Sigmoid colon (tissue), 7 donors: ENCODE data around the gene MOB2. TPM values are rescaled to one million over a fixed set of nuclear protein-coding genes. Genes with fewer than 3 reads are reported as not detected.

Experiments used
- DNase-seq: peaks from one replicate; pipeline ENCODE4 v3.0.0-alpha.2; 2019
- H3K27ac ChIP-seq, 4 donors: fragments of 200-600 bp; sonication (generic); one replicate each; pipeline ENCODE4 v1.5.1; 2016 to 2019; ENCODE audit warnings: mild to moderate bottlenecking in 1 of 4
- H3K27me3 ChIP-seq, 3 donors: fragments of 200-600 bp; sonication (generic); one replicate each; pipeline ENCODE4 v1.5.1; 2019; ENCODE audit warnings: mild to moderate bottlenecking in 1 of 3
- H3K36me3 ChIP-seq, 4 donors: fragments of 200-600 bp; sonication (generic); one replicate each; pipeline ENCODE4 v1.5.1; 2016 to 2019
- H3K4me1 ChIP-seq, 4 donors: fragments of 200-600 bp; sonication (generic); one replicate each; pipeline ENCODE4 v1.5.1; 2017 to 2019
- H3K4me3 ChIP-seq, 4 donors: fragments of 200-600 bp; sonication (generic); one replicate each; pipeline ENCODE4 v1.5.1; 2017 to 2019; ENCODE audit warnings: mild to moderate bottlenecking in 2 of 4, moderate library complexity in 1 of 4
- H3K9me3 ChIP-seq, 4 donors: fragments of 200-600 bp in 3 of 4; sonication (generic) in 3 of 4; one replicate each; pipeline versions ENCODE4 v1.5.1 to v1.6.1; 2013 to 2019
- EP300 ChIP-seq, 4 donors: sonication (generic); formaldehyde crosslinking; IDR thresholded peaks; one replicate each; pipeline ENCODE4 v1.6.1; 2017; ENCODE audit warnings: antibody characterized with exemption in 4 of 4
- POLR2A ChIP-seq, 2 donors: fragments of 450-650 bp; IDR thresholded peaks; one replicate each; pipeline ENCODE4 v1.6.1; 2016; ENCODE audit warnings: antibody characterized with exemption in 2 of 2, mild to moderate bottlenecking in 2 of 2, moderate library complexity in 2 of 2
- POLR2AphosphoS5 ChIP-seq, 4 donors: sonication (generic); formaldehyde crosslinking; IDR thresholded peaks; one replicate each; pipeline ENCODE4 v1.6.1; 2017; ENCODE audit warnings: antibody characterized with exemption in 4 of 4
- WGBS, 2 donors: extraction: QIAGEN DNeasy Blood & Tissue Kit; methylation state at CpG; one replicate each; pipeline ENCODE4 v1.1.7; 2013; 5-methylcytosine and 5-hydroxymethylcytosine counted together
- intact Hi-C: fragments of 100-400 bp; cut with DNase I; formaldehyde crosslinking; loops from one replicate; pipeline ENCODE4 v1.15.1; 2023
- polyA plus RNA-seq, 3 donors: library from polyadenylated mRNA; stranded (reverse); fragments of 200-250 nt; gene quantifications; one replicate each; pipeline ENCODE4 v1.2.3, GENCODE V29; 2013
- total RNA-seq, 4 donors: library from RNA; depleted of rRNA; stranded (reverse); fragments of >200 nt; gene quantifications; one replicate each; pipeline ENCODE4 v1.1.0, GENCODE V29; 2016
- TF ChIP-seq, protein P1 (sequence below), 4 experiments: fragments of 450-650 bp in 3 of 4; fragments of 200-600 bp in 1 of 4; IDR thresholded peaks; one replicate each; pipeline ENCODE4 v1.5.1; 2016 to 2019; ENCODE audit warnings: antibody characterized with exemption in 4 of 4, mild to moderate bottlenecking in 3 of 4, moderate library complexity in 2 of 4
- donor health status: healthy with polysubstance abuse.
- donor health status: Bipolar disorder and iron deficiency.
- donor health status: healthy.

MOB2 gene
- total and polyA plus RNA-seq, 7 donors, result 46.2 to 88.9 (median 68.6) TPM

DNA sequence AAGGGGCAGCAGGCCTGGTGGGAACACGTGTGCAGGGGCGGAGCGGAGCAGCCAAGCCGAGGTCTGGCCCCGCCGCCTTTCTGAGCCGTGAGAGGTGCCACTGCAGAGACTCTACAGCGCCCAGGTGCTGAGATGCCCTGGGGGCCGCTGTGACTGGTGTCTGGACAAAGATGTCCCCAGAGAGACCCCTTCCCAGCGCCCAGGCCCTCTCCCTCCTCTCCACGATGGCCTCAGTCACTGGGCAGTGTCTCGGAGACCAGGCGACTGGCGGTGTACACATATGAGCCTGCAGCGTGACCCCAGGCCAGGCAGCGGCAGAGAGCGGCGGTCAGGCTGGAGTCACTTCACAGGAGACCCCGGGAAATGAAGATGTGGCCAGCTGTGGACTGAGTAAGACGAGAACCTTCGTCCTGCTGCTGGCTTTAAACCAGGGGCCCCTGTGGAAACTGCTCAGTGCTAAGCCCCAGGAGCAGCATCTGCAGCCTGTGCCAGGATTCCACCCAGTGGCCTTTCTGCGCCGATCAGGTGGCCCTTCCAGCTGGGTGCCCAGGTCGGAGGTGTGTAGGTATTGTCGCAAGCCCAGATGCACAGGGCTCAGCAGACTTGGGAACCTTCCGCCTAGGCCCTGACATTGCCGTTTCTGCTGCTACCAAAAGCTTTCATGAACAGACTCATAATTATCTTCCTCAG lies 34.7 kb downstream of the MOB2 start:
- Histone ChIP-seq H3K4me3 (no peak overlapping the region), H3K27ac (no peak overlapping the region), H3K9me3 (no peaks in the 10 kb centered on the region), H3K36me3 (no peaks in the 10 kb centered on the region), H3K27me3 (no peaks in the 10 kb centered on the region), H3K4me1 (peaks cover 0 to 12% (median 5%) of the 10 kb centered on the region in 4 donors)
- intact Hi-C loops, result loop anchor here (2.0 kb wide), 1 partner anchor 63 kb away; no protein-coding TSS in a partner anchor
- TF ChIP-seq POLR2A (IDR thresholded peaks at IDR 0.05) (no peak), POLR2AphosphoS5 (IDR thresholded peaks at IDR 0.05) (peak in 1 of 4 donors; percentile 24)
- no peak for DNase-seq
- 75 to 86% methylated on average over 27 of the region's 27 CpGs for WGBS, 2 donors

DNA sequence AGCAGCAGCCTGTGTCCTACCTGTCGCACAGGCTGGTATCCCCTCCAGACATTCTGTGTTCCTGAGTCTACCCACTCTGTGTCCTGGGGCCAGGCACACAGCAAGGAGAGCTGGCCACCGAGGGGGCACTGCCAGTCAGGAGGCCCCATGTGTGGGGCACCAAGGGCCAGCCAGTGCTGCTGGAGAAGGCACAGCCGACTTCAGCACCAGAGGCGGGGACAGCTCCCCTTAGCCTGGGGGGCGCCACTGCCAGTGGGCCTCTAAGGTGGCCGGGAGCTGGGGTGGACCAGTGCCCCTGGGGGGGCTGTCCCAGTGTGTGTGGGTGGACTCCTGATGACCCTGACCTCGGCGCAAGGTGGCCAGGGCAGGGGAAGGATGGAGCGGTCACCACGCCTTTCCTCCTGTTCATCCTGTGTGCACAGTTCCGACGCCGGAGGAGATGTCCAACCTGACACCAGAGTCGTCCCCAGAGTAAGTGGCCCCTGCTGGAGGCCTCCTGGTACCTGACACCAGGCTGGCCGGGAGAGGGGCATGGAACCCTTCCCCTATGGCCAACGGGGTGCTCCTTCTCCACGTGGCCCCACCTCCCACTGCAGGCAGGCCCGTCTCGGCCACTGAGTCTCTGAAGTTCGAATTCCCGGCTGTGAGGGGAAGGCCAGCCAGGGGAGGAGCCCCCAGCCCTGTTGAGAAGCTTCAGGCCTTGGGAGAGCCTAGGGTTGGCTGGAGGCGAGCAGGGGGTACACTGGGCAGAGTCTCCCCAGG lies 35.4 kb downstream of the MOB2 start:
- no peak for DNase-seq
- intact Hi-C loops, result no loop called here
- TF ChIP-seq EP300 (IDR thresholded peaks at IDR 0.05), result no peak
- TF ChIP-seq POLR2AphosphoS5 (IDR thresholded peaks at IDR 0.05), result peak in 2 of 4 donors; percentile 28 to 36
- no peak for TF ChIP-seq POLR2A (IDR thresholded peaks at IDR 0.05)
- TF ChIP-seq, protein P1, sequence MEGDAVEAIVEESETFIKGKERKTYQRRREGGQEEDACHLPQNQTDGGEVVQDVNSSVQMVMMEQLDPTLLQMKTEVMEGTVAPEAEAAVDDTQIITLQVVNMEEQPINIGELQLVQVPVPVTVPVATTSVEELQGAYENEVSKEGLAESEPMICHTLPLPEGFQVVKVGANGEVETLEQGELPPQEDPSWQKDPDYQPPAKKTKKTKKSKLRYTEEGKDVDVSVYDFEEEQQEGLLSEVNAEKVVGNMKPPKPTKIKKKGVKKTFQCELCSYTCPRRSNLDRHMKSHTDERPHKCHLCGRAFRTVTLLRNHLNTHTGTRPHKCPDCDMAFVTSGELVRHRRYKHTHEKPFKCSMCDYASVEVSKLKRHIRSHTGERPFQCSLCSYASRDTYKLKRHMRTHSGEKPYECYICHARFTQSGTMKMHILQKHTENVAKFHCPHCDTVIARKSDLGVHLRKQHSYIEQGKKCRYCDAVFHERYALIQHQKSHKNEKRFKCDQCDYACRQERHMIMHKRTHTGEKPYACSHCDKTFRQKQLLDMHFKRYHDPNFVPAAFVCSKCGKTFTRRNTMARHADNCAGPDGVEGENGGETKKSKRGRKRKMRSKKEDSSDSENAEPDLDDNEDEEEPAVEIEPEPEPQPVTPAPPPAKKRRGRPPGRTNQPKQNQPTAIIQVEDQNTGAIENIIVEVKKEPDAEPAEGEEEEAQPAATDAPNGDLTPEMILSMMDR (IDR thresholded peaks at IDR 0.05), result no peak
- 66 to 78% methylated on average over 22 of the region's 22 CpGs for WGBS, 2 donors
- H3K27ac ChIP-seq, result no peak overlapping the region
- no peak overlapping the region for H3K4me3 ChIP-seq
- H3K27me3 ChIP-seq, result no peaks in the 10 kb centered on the region
- H3K9me3 ChIP-seq, result no peaks in the 10 kb centered on the region
- no peaks in the 10 kb centered on the region for H3K36me3 ChIP-seq
- peaks cover 0 to 12% (median 5%) of the 10 kb centered on the region in 4 donors for H3K4me1 ChIP-seq

DNA sequence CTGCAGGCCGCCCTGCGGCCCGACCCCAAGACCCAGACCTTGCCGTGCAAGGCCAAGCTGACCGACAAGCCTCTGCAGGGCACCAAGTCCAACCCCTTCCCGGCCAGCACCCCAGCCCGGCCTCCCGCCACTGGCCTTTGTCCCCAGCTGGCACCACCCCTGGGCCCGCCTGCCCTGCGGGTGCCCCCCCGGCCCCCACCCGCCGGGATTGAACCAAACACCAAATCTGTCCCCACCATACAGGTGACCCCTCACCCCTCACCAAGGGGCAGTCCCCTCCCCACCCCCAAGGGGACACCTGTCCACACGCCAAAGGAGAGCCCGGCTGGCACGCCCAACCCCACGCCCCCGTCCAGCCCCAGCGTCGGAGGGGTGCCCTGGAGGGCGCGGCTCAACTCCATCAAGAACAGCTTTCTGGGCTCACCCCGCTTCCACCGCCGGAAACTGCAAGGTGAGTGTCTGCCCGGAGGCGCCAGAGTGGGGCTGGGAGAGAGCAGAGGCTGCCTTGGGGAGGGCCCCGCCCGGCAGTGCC lies 36.2 kb downstream of the MOB2 start:
- Histone ChIP-seq H3K4me3 (no peak overlapping the region), H3K27ac (no peak overlapping the region), H3K27me3 (no peaks in the 10 kb centered on the region), H3K36me3 (no peaks in the 10 kb centered on the region), H3K9me3 (no peaks in the 10 kb centered on the region), H3K4me1 (peaks cover 0 to 12% (median 5%) of the 10 kb centered on the region in 4 donors)
- 30 to 75% methylated on average over 29 of the region's 29 CpGs for WGBS, 2 donors
- intact Hi-C loops, result no loop called here
- no peak for DNase-seq
- no peak for TF ChIP-seq EP300 (IDR thresholded peaks at IDR 0.05)
- no peak for TF ChIP-seq POLR2AphosphoS5 (IDR thresholded peaks at IDR 0.05)
- TF ChIP-seq, protein P1 (IDR thresholded peaks at IDR 0.05), result no peak
- TF ChIP-seq POLR2A (IDR thresholded peaks at IDR 0.05), result no peak

DNA sequence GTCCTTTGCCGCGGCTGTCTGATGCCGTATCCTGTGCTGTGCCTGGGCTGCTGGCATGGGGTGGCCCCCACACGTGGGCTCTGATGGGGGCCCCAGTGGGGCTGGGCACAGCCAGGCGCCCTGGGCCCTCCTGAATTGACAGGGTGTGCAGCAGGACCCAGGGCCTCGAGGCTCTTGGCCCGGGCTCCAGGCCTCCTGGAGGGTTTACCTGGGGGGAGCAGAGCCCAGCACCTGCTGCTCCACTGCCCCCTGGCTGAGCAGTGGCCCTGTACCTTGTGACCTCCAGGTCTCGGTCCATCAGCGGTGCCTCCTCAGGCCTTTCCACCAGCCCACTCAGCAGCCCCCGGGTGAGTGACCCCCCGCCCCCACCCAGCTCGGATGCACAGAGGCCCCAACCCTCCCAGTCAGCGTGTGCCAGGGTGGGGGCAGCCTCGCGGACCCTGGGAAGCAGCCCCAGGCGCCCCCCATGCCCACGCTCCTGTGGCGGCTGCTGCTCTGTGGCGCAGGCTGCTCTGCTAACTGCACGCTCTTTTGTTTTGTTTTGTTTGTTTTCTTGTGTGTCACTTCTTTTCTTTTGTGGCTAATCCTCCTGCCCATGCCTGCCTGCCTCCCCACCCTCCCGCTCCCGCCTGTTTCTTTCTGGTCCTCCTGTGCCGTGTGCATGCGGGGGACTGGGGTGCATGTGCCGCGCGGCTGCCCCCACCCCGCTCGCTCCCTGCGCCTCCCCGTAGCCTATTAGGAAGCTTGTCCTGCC lies 36.9 kb downstream of the MOB2 start:
- 64 to 81% methylated on average over 31 of the region's 31 CpGs for WGBS, 2 donors
- peaks cover 0 to 12% (median 5%) of the 10 kb centered on the region in 4 donors for H3K4me1 ChIP-seq
- no peaks in the 10 kb centered on the region for H3K36me3 ChIP-seq
- no peak overlapping the region for H3K4me3 ChIP-seq
- no peak for TF ChIP-seq POLR2A (IDR thresholded peaks at IDR 0.05)
- TF ChIP-seq EP300 (IDR thresholded peaks at IDR 0.05), result no peak
- TF ChIP-seq, protein P1 (IDR thresholded peaks at IDR 0.05), result no peak
- TF ChIP-seq POLR2AphosphoS5 (IDR thresholded peaks at IDR 0.05), result no peak
- no peak overlapping the region for H3K27ac ChIP-seq
- no peak for DNase-seq
- H3K27me3 ChIP-seq, result no peaks in the 10 kb centered on the region
- H3K9me3 ChIP-seq, result no peaks in the 10 kb centered on the region
- intact Hi-C loops, result no loop called here
